MV-4-11 (cell line): ENCODE data around the gene IL12A.

ENCODE experiments used
- DNase-seq: peaks from one replicate; lab custom pipeline; 2025; lab: John Stamatoyannopoulos, UW

The IL12A gene

GRCh38 chr3:159988617-159989271 lies at the start of gene IL12A:
IL12A (plus strand) TSS chr3:159988835.
- peak; percentile 47 for DNase-seq

- peak; percentile 19 for DNase-seq
Measured at GRCh38 chr3:159941038-159942000, 47.3 kb upstream of the IL12A start.

GRCh38 chr3:159944781-159945180 lies 43.9 kb upstream of the IL12A start:
- peak; percentile 39 for DNase-seq

- DNase-seq: peak; percentile 30
Measured at GRCh38 chr3:159945930-159946329, 42.7 kb upstream of the IL12A start.

- no peak for DNase-seq
Measured at GRCh38 chr3:159947220-159947619, 41.4 kb upstream of the IL12A start.

GRCh38 chr3:159948429-159949144 lies 40.0 kb upstream of the IL12A start:
- peak; percentile 36 for DNase-seq

- DNase-seq: peak; percentile 88
Measured at GRCh38 chr3:159950156-159950898, 38.3 kb upstream of the IL12A start.

- no peak for DNase-seq
Measured at GRCh38 chr3:159951540-159951939, 37.1 kb upstream of the IL12A start.

GRCh38 chr3:159953325-159954085 lies 35.1 kb upstream of the IL12A start:
- peak; percentile 74 for DNase-seq

GRCh38 chr3:159960188-159961148 lies 28.2 kb upstream of the IL12A start:
- no peak for DNase-seq

- peak; percentile 36 for DNase-seq
Measured at GRCh38 chr3:159964166-159964973, 24.3 kb upstream of the IL12A start.

- no peak for DNase-seq
Measured at GRCh38 chr3:159971311-159971710, 17.3 kb upstream of the IL12A start.

- peak; percentile 16 for DNase-seq
Measured at GRCh38 chr3:159977295-159977694, 11.3 kb upstream of the IL12A start.

- peak; percentile 25 for DNase-seq
Measured at GRCh38 chr3:159978353-159978752, 10.3 kb upstream of the IL12A start.

GRCh38 chr3:159978918-159979703 lies 9.5 kb upstream of the IL12A start:
- DNase-seq: no peak

GRCh38 chr3:159982442-159982974 lies 6.1 kb upstream of the IL12A start:
- DNase-seq: no peak

- DNase-seq: peak; percentile 18
Measured at GRCh38 chr3:159987291-159987711, 1.3 kb upstream of the IL12A start.
